ENCODE results near the gene POLR3G. TPM values are rescaled to one million over a fixed set of nuclear protein-coding genes. Genes with fewer than 3 reads are reported as not detected.

POLR3G gene
- total RNA-seq, 1 experiment from 2014 or later: 17.4 TPM

GRCh38 chr5:90503596-90503995 lies 28.9 kb downstream of the POLR3G start:
- no peak for DNase-seq (ENCODE audit: low spot score)

- DNase-seq (ENCODE audit: low spot score): no peak
These were observed 30.1 kb downstream of the POLR3G start for GRCh38 chr5:90504743-90505142.

- DNase-seq (ENCODE audit: low spot score): no peak
These were observed 31.6 kb downstream of the POLR3G start for GRCh38 chr5:90506221-90506620.

GRCh38 chr5:90510438-90510837 lies 35.8 kb downstream of the POLR3G start:
- DNase-seq (ENCODE audit: low spot score): no peak

GRCh38 chr5:90514520-90514919 lies 39.9 kb downstream of the POLR3G start:
- no peak for DNase-seq (ENCODE audit: low spot score)

GRCh38 chr5:90518661-90519060 lies 44.0 kb downstream of the POLR3G start:
- DNase-seq (ENCODE audit: low spot score): no peak

- no peak for DNase-seq (ENCODE audit: low spot score)
These were observed 44.4 kb downstream of the POLR3G start for GRCh38 chr5:90519081-90519480.

GRCh38 chr5:90528601-90529193 lies 54.0 kb downstream of the POLR3G start:
- DNase-seq (ENCODE audit: low spot score): peak; percentile 4

- DNase-seq (ENCODE audit: low spot score): peak; percentile 97
These were observed 54.7 kb downstream of the POLR3G start, which contains the start of gene LYSMD3 for GRCh38 chr5:90529194-90529938. Gene LYSMD3 (minus strand): TSS chr5:90529584. CDS start chr5:90525289, 4,295 bp downstream.

- peak; percentile 73 for DNase-seq (ENCODE audit: low spot score)
These were observed 55.4 kb downstream of the POLR3G start for GRCh38 chr5:90529939-90530677.

- DNase-seq (ENCODE audit: low spot score): no peak
These were observed 56.2 kb downstream of the POLR3G start for GRCh38 chr5:90530736-90531487.

GRCh38 chr5:90533794-90534193 lies 59.1 kb downstream of the POLR3G start:
- DNase-seq (ENCODE audit: low spot score): no peak

- no peak for DNase-seq (ENCODE audit: low spot score)
These were observed 60.3 kb downstream of the POLR3G start for GRCh38 chr5:90534922-90535321.

- no peak for DNase-seq (ENCODE audit: low spot score)
These were observed 68.3 kb downstream of the POLR3G start for GRCh38 chr5:90542827-90543519.

- DNase-seq (ENCODE audit: low spot score): no peak
These were observed 70.8 kb downstream of the POLR3G start for GRCh38 chr5:90545511-90545910.

- DNase-seq (ENCODE audit: low spot score): no peak
These were observed 71.7 kb downstream of the POLR3G start for GRCh38 chr5:90546216-90546837.

- DNase-seq (ENCODE audit: low spot score): peak; percentile 77
These were observed 72.4 kb downstream of the POLR3G start for GRCh38 chr5:90547072-90547536.

- peak; percentile 68 for DNase-seq (ENCODE audit: low spot score)
These were observed 73.5 kb downstream of the POLR3G start for GRCh38 chr5:90548069-90548593.

- DNase-seq (ENCODE audit: low spot score): no peak
These were observed 74.6 kb downstream of the POLR3G start for GRCh38 chr5:90549223-90549622.

GRCh38 chr5:90549729-90550275 lies 75.1 kb downstream of the POLR3G start:
- DNase-seq (ENCODE audit: low spot score): no peak

All from H4 (cell line).